ENCODE results near the gene PTGES2. TPM values are rescaled to one million over a fixed set of nuclear protein-coding genes. Genes with fewer than 3 reads are reported as not detected.

PTGES2 gene
- total RNA-seq, 1 donor from 2014 or later = 72.2 TPM

DNA sequence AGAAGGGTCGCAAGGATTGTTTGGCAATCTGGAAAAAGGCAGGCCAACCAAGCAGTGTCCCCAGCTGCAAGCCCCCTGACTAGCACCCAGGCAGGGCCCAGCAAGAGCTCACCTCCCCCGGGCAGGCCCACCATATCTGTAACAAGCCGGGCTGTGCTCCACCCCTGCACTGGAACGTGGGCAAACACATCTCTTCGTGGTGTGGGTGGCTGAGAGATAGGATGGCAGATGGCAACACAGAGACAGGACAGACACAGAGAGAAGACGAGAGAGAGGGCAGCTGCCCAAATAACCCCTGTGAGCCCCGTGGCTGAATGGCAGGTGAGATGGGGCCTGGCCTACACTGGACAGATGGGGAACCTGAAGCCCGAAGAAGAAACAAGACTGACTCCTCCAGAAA, 42.0 kb upstream of the PTGES2 start:
- H3K27ac Mint-ChIP-seq (ENCODE audit: unreplicated experiment) = no peak overlapping the region
- no peaks in the 10 kb centered on the region for H3K4me1 Mint-ChIP-seq
- no peaks in the 10 kb centered on the region for H3K9me3 Mint-ChIP-seq
- no peak for DNase-seq (ENCODE audit: low read depth, low spot score)
- H3K27me3 Mint-ChIP-seq (ENCODE audit: low read depth) = no peaks in the 10 kb centered on the region
- peaks cover 10% of the 10 kb centered on the region for H3K36me3 Mint-ChIP-seq (ENCODE audit: low read depth)
- H3K4me3 Mint-ChIP-seq = no peak overlapping the region
- no peak for TF ChIP-seq CTCF (conservative IDR thresholded peaks at IDR 0.05)

GRCh38 chr9:128168731-128169308, 41.3 kb upstream of the PTGES2 start:
- no peak for TF ChIP-seq CTCF (conservative IDR thresholded peaks at IDR 0.05)
- no peak overlapping the region for H3K27ac Mint-ChIP-seq (ENCODE audit: unreplicated experiment)
- H3K4me3 Mint-ChIP-seq = peak overlapping the region; percentile 47

GRCh38 chr9:128167209-128167608, 39.7 kb upstream of the PTGES2 start:
- Mint-ChIP-seq H3K27ac (ENCODE audit: unreplicated experiment) (no peak overlapping the region), H3K4me3 (no peak overlapping the region), H3K36me3 (ENCODE audit: low read depth) (peaks cover 14% of the 10 kb centered on the region), H3K4me1 (no peaks in the 10 kb centered on the region), H3K9me3 (no peaks in the 10 kb centered on the region), H3K27me3 (ENCODE audit: low read depth) (no peaks in the 10 kb centered on the region)
- TF ChIP-seq CTCF (conservative IDR thresholded peaks at IDR 0.05) = no peak
- no peak for DNase-seq (ENCODE audit: low read depth, low spot score)

More at GRCh38 chr9:128168731-128169308, 41.3 kb upstream of the PTGES2 start:
- Mint-ChIP-seq H3K36me3 (ENCODE audit: low read depth) (peaks cover 10% of the 10 kb centered on the region), H3K27me3 (ENCODE audit: low read depth) (no peaks in the 10 kb centered on the region), H3K4me1 (no peaks in the 10 kb centered on the region), H3K9me3 (no peaks in the 10 kb centered on the region)
- no peak for DNase-seq (ENCODE audit: low read depth, low spot score)

DNA sequence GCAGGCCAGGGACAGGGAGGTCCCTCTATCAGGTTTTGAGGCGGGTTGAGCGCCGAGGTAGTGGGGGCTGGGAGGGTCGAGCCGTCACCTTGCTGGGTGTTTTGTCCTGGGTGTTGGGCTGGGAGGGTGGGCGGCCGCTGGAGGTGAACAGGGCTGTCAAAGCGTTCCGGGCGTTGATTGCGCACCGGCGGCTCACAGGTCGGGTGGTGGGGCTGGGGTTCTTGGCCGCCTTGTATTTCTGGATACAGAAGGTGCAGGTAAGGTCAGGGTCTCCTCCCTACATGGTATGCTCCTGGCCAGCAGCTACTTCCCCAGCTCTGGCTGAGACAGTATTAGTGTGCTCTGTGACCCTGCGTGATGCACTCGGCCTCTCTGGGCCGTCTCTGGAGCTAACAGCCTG, 38.6 kb upstream of the PTGES2 start:
- H3K9me3 Mint-ChIP-seq = no peaks in the 10 kb centered on the region
- no peak overlapping the region for H3K4me3 Mint-ChIP-seq
- no peak overlapping the region for H3K27ac Mint-ChIP-seq (ENCODE audit: unreplicated experiment)
- TF ChIP-seq CTCF (conservative IDR thresholded peaks at IDR 0.05) = no peak
- peaks cover 1% of the 10 kb centered on the region for H3K4me1 Mint-ChIP-seq
- H3K36me3 Mint-ChIP-seq (ENCODE audit: low read depth) = peaks cover 14% of the 10 kb centered on the region
- no peaks in the 10 kb centered on the region for H3K27me3 Mint-ChIP-seq (ENCODE audit: low read depth)
- no peak for DNase-seq (ENCODE audit: low read depth, low spot score)

DNA sequence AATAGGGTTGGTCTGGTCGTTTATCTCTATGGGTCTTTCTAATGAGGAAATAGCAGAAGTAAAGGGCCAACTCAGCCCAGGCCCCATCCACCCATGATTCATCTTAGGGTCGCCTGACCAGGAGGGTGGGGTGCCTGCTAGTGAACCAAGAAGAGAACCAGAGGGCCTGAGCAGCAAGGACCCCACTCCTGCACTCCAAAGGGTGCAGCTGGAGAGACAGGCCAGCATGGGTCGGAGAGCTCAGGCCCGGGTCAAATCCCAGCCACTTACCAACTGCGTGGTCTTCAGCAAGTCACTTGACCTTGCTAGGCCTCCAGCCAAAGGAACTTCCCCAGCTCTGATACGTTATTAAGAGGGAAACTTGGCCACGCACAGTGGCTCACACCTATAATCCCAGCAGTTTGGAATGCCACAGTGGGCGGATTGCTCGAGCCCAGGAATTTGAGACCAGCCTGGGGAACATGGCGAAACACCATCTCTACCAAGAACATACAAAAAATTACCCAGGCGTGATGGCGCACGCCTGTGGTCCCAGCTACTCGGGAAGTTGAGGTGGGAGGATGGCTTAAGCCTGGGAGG, 36.9 kb upstream of the PTGES2 start:
- no peak overlapping the region for H3K27ac Mint-ChIP-seq (ENCODE audit: unreplicated experiment)
- H3K36me3 Mint-ChIP-seq (ENCODE audit: low read depth) = peaks cover 14% of the 10 kb centered on the region
- peak overlapping the region; percentile 64 for H3K4me3 Mint-ChIP-seq

More for the DNA sequence above, 36.9 kb upstream of the PTGES2 start:
- no peak for DNase-seq (ENCODE audit: low read depth, low spot score)
- Mint-ChIP-seq H3K27me3 (ENCODE audit: low read depth) (no peaks in the 10 kb centered on the region), H3K9me3 (no peaks in the 10 kb centered on the region), H3K4me1 (peaks cover 5% of the 10 kb centered on the region)
- TF ChIP-seq CTCF (conservative IDR thresholded peaks at IDR 0.05) = no peak
